Measurements from ENCODE around the gene RNF148. TPM values are rescaled to one million over a fixed set of nuclear protein-coding genes. Genes with fewer than 3 reads are reported as not detected.

RNF148 gene
- total RNA-seq, 1 donor from 2014 or later = 1.6 TPM

DNA sequence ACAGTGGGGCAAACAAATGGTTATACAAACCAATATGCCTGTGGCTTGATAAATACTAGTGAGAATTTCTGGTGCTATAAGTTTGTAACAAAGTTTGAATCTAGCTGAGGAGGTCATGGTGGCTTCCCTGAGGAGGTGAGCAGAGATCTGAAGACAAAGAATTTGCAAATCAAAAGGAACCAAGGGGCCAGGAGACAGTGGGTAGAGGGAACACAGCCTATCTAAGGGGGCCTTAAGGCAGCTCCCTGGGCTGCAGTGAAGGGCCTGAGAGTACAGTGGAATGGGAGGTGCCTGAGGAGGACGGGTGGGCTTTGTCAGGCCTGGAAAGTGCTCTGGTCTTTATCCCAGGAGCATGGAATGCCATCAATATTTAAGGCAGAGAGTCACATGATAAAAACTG lies 25.6 kb downstream of the RNF148 start:
- TF ChIP-seq, protein P1, sequence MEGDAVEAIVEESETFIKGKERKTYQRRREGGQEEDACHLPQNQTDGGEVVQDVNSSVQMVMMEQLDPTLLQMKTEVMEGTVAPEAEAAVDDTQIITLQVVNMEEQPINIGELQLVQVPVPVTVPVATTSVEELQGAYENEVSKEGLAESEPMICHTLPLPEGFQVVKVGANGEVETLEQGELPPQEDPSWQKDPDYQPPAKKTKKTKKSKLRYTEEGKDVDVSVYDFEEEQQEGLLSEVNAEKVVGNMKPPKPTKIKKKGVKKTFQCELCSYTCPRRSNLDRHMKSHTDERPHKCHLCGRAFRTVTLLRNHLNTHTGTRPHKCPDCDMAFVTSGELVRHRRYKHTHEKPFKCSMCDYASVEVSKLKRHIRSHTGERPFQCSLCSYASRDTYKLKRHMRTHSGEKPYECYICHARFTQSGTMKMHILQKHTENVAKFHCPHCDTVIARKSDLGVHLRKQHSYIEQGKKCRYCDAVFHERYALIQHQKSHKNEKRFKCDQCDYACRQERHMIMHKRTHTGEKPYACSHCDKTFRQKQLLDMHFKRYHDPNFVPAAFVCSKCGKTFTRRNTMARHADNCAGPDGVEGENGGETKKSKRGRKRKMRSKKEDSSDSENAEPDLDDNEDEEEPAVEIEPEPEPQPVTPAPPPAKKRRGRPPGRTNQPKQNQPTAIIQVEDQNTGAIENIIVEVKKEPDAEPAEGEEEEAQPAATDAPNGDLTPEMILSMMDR (IDR thresholded peaks at IDR 0.05; ENCODE audit: unreplicated experiment) = no peak
- Mint-ChIP-seq H3K9me3 (ENCODE audit: unreplicated experiment) (no peaks in the 10 kb centered on the region), H3K27me3 (ENCODE audit: unreplicated experiment) (no peaks in the 10 kb centered on the region), H3K36me3 (ENCODE audit: low read depth, unreplicated experiment) (no peaks in the 10 kb centered on the region), H3K27ac (ENCODE audit: unreplicated experiment) (no peak overlapping the region), H3K4me3 (ENCODE audit: unreplicated experiment) (no peak overlapping the region), H3K4me1 (ENCODE audit: unreplicated experiment) (peaks cover 15% of the 10 kb centered on the region)
- DNase-seq (ENCODE audit: low spot score) = no peak

DNA sequence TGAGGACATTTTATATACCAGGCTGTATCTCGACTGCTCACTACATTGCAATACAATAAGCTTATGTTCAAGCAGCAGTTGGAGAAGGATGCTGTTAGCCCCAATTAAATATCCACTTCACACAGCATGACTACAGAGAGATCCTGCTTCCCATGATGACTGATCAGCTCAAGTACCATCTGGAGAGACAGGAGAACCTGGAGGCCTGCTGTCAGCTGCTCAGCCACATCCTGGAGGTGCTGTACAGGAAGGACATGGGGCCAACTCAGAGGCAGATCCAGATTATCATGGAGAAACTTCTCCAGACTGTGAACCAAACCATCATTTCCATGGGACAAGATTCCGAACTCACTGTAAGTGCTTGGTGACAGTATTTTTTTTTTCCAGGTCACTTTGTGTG lies 26.3 kb downstream of the RNF148 start:
- TF ChIP-seq, protein P1 (IDR thresholded peaks at IDR 0.05; ENCODE audit: unreplicated experiment) = no peak
- DNase-seq (ENCODE audit: low spot score) = no peak
- no peaks in the 10 kb centered on the region for H3K9me3 Mint-ChIP-seq (ENCODE audit: unreplicated experiment)
- H3K27me3 Mint-ChIP-seq (ENCODE audit: unreplicated experiment) = no peaks in the 10 kb centered on the region
- H3K27ac Mint-ChIP-seq (ENCODE audit: unreplicated experiment) = no peak overlapping the region
- H3K4me3 Mint-ChIP-seq (ENCODE audit: unreplicated experiment) = no peak overlapping the region
- H3K36me3 Mint-ChIP-seq (ENCODE audit: low read depth, unreplicated experiment) = no peaks in the 10 kb centered on the region
- H3K4me1 Mint-ChIP-seq (ENCODE audit: unreplicated experiment) = peaks cover 18% of the 10 kb centered on the region

DNA sequence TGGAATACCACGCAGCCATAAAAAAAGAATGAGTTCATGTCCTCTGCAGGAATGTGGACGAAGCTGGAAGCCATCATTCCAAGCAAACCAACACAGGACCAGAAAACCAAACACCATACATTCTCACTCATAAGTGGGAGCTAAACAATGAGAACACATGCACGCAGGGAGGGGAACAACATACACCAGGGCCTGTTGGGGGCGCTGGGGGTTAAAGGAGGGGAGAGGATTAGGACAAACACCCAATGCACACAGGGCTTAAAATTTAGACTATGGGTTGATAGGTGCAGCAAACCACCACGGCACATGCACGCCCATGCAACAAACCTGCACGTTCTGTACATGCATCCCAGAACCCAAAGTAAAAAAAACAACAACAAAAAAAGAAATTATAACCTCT lies 27.1 kb downstream of the RNF148 start:
- Mint-ChIP-seq H3K27ac (ENCODE audit: unreplicated experiment) (no peak overlapping the region), H3K4me1 (ENCODE audit: unreplicated experiment) (peaks cover 25% of the 10 kb centered on the region), H3K9me3 (ENCODE audit: unreplicated experiment) (no peaks in the 10 kb centered on the region), H3K36me3 (ENCODE audit: low read depth, unreplicated experiment) (no peaks in the 10 kb centered on the region), H3K4me3 (ENCODE audit: unreplicated experiment) (no peak overlapping the region), H3K27me3 (ENCODE audit: unreplicated experiment) (no peaks in the 10 kb centered on the region)
- DNase-seq (ENCODE audit: low spot score) = no peak
- TF ChIP-seq, protein P1 (IDR thresholded peaks at IDR 0.05; ENCODE audit: unreplicated experiment) = no peak

DNA sequence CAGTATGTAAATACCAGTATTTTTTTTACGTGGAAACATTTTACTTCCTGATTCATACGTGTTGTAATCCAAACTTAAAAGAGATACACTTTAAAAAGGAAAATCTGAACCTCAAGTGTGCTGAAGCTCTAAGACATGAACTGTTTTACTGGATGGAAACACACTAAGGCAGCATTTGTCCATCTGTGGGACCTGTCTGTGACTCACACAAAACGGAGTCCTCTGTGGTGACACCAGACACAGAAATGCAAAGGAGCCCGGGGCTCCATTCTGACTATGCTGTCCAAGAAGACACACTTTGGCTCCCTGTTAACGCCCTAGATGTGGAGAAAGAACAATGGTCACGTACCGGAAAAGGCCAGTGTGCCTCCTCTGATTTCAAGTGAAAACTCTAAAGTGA lies 27.7 kb downstream of the RNF148 start:
- Mint-ChIP-seq H3K36me3 (ENCODE audit: low read depth, unreplicated experiment) (no peaks in the 10 kb centered on the region), H3K4me3 (ENCODE audit: unreplicated experiment) (no peak overlapping the region), H3K4me1 (ENCODE audit: unreplicated experiment) (peaks cover 25% of the 10 kb centered on the region), H3K27ac (ENCODE audit: unreplicated experiment) (no peak overlapping the region), H3K27me3 (ENCODE audit: unreplicated experiment) (no peaks in the 10 kb centered on the region), H3K9me3 (ENCODE audit: unreplicated experiment) (no peaks in the 10 kb centered on the region)
- DNase-seq (ENCODE audit: low spot score) = no peak
- TF ChIP-seq, protein P1 (IDR thresholded peaks at IDR 0.05; ENCODE audit: unreplicated experiment) = no peak

DNA sequence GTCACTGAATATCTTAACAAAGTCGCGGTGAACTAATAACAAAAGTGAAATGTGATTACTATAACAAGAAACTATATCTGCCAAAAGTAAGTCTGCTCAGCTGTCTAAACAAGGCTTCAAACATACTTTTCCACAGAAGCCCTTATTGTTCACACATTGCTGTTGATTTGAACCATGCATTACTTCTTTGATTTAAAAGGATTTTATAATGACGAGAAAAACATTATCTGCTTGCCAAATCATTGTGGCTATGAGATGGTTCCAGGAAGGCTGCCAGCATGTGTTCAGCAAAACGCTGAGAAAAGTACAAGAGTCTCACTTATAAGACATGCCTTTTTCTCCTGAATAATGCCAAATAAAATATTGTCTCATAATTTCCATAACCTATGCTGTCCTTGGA lies 28.2 kb downstream of the RNF148 start:
- Mint-ChIP-seq H3K27me3 (ENCODE audit: unreplicated experiment) (peaks cover 2% of the 10 kb centered on the region), H3K9me3 (ENCODE audit: unreplicated experiment) (no peaks in the 10 kb centered on the region), H3K4me1 (ENCODE audit: unreplicated experiment) (peaks cover 24% of the 10 kb centered on the region), H3K4me3 (ENCODE audit: unreplicated experiment) (no peak overlapping the region), H3K36me3 (ENCODE audit: low read depth, unreplicated experiment) (no peaks in the 10 kb centered on the region), H3K27ac (ENCODE audit: unreplicated experiment) (no peak overlapping the region)
- TF ChIP-seq, protein P1 (IDR thresholded peaks at IDR 0.05; ENCODE audit: unreplicated experiment) = no peak
- DNase-seq (ENCODE audit: low spot score) = no peak
